Stimulated activated CD4-positive, alpha-beta T cell treated with anti-CD3 and anti-CD28 coated beads, Interleukin-4, amount 100 ng/mL, for 24 hours (primary cell): ENCODE results near the gene H6PD.

Source experiments
- DNase-seq: peaks from one replicate; pipeline ENCODE4 v3.0.0-alpha.2; 2020

H6PD gene

DNA sequence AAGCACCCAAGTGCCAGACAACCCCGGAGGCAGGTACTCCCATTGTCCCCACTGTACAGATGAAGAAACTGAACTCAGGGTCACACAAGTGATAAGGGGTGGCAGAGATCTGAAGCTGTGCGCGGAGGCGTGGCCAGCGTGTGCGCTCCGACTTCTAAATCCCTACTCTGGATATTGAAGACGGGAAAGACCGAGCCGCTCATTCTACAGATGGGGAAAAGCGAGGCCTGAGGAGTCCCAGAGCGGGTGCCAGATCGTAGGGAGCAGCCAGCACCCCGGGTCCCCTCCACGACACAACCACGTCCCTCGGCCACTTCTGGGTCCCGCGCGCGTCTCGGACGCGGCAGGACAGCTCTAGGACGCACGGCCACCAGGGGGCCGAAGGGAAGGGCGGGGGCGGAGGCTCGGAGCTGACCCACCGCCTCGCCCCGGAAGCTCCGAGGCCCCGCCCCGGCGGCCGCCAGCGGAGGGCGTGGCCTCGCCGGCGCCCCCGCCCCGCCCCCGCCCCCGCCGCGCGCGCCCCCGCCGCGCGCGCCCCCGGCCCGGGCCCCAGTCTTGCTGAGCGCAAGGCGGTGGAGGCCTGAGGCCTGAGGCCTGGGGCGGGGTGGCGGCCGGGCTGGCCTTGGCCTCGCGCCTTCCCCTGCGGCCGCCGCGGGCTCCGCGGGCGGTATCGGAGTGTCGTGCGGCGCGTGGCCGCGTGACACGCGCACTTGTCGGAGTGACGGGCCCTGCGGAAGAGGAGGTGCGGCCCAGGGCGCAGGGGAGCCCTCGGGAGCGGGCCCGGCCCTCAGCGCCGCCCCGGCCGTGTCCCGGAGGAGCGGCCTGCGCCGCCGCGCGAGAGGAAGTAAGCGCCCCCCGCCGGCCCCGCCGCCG is at the start of gene H6PD:
TSS of gene H6PD (plus strand) at position 552 of the 873 bp plus-strand sequence. CDS start 10,161 bp downstream, outside the sequence.
- peak; percentile 68 for DNase-seq

GRCh38 chr1:9186082-9186859 is 48.3 kb upstream of the H6PD start:
- no peak for DNase-seq

DNA sequence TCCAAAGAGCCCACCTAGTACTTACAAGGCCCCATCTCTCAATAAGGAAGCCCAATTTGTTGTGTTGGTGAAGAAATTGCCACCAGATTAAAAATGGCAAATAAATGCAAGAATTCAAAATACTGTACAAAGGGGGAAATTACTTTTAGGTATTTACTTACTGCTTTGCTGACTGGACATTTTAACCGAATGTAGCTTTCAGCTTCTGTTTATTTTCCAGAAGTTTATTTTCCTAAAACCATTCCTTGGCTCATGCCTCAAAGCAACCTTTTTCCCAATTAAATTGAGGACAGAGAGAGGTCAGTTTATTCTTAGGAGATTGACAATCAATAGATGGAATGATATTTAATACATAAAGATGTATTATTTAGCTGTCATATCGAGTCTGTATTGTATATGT is 47.6 kb upstream of the H6PD start:
- DNase-seq = no peak

- no peak for DNase-seq
Observed at GRCh38 chr1:9190234-9190633, 44.3 kb upstream of the H6PD start.

DNA sequence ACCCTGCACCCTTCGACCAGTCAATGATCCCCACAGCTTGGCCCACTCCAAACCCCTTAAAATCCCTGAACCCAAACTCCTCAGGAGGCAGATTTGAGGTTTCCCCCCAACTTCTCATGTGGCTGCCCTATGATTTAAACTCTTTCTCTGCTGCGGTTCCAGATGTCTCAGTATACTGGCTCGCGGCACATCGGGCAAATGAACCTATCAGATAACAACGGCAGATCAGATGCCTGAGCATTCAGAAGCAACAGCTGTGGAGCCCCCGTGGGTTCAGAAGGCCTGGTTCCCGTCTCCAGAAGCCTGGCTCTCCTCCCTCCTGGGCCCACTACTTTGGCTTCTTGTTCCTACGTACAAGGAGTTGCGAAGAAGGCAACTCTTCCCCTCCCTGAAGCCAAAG is 43.3 kb upstream of the H6PD start:
- no peak for DNase-seq

DNA sequence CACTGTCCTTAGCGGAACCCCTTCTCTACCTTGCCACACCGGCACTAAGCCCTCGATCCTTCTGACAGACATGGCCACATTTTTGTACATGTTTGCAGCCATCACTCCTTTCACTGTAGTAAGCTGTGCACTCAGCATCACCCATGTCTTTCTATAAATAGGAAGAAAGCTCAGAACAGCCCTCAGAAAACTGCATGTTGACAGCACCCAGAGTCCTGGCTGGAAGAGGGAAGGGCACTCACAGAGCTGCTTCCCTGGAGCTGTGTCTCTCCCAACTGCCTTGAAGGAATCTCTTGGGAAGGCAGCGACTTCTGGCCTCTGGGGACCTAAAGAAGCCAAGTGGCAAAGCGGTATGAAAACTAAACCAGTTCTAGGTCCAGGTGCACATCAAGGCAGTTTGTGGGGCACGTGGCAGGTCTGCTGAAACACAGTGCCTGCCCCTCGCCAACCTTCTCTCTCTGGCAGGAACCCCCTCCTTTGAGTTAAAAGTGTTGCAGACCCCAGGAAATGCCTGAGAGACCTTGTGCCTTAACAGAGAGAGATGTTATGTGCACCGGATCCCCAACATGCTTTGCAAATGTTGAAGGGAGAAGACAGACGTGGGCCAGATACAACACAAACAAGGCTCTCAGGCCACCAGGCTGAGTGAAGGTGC is 41.9 kb upstream of the H6PD start:
- DNase-seq = no peak

- no peak for DNase-seq
Observed at GRCh38 chr1:9193233-9193625, 41.3 kb upstream of the H6PD start.

DNA sequence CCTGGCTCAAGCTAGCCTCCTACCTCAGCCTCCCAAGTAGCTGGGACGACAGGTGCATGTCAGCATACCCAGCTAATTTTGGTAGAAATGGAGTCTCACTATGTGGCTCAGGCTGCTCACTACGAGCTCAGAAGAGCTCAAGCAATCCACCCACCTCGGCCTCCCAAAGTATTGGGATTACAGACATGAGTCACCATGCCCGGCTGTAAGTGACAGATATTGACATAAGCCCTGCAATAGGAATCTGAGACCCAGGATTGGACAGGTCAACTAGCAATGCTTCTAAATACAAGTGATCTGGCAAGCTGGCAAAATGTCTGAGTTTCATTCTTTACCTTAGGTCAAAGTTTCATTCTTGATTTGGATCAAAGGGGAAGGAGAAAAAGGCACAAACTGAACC is 40.5 kb upstream of the H6PD start:
- no peak for DNase-seq

GRCh38 chr1:9195651-9196050 is 38.9 kb upstream of the H6PD start:
- DNase-seq = no peak

GRCh38 chr1:9196129-9197040 is 38.2 kb upstream of the H6PD start:
- peak; percentile 73 for DNase-seq

DNA sequence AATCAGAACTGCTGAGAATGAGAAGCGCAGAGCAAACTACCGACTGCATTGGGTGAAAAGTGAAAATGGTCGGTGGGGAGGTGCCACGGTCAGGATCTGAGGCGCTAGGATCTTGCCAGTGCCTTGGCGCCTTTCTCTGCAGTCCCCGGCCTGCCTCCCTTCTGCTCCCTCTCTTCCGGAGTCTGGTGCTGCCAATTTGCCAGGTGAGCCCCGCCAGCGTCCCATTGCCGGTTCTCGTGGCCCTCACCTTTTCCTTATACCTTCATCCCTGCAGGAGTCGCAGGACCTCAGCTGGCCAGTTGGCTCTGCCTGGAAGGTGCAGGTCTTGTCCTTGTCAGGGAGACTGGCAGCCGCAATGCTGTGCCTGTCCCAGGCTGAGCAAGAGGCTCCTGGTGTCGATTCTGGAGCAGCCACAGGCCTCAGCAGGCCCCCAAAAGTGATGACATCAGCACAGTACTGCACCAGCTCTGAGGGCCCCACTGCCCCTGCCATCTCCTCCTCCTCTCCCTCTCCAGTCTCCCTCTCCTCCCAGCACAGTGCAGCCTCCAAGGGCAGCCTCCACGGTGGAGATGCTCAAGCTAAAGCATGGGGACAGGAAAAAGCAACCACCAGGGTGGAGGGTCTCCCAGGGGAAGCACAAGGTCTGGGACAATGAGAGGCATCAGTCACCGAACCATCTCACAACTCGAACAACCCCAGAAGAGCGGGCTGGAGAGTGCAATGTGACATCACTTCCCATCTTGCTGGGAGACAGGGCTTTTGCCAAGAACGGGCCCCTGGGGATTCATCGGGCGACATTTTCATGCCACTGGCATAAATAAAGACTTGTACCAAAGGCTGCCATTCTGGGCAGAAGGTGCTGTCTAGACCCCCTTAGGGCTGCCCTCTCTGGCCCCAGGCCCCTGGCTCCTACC is 37.1 kb upstream of the H6PD start:
- DNase-seq = no peak

- no peak for DNase-seq
Observed at GRCh38 chr1:9198538-9199361, 35.8 kb upstream of the H6PD start.

- DNase-seq = no peak
Observed at GRCh38 chr1:9200441-9200840, 34.1 kb upstream of the H6PD start.

- DNase-seq = no peak
Observed at GRCh38 chr1:9201401-9202239, 33.0 kb upstream of the H6PD start.

GRCh38 chr1:9202240-9202870 is 32.2 kb upstream of the H6PD start:
- no peak for DNase-seq

DNA sequence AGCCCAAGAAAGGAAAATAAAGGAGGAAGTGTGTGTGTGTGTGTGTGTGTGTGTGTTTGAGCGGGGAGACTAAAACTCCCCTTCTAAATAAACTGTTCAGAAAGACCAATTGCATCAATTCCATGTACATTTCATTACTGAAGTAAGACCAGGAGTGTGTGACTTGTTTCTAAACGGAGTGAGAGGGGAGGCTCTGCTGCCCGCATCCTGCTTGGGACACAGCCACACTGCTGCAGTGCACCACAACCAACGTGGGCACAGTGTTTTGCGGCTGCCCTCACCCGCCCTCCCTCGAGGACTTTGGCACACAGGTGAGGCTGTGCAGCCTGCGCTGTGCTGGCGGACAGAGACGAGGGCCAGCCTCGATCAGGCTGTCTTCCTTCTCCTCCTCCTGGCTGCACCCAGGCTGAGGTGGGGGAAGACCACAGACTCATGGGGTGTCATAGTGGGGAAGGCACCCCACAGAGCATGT is 31.0 kb upstream of the H6PD start:
- DNase-seq = no peak

DNA sequence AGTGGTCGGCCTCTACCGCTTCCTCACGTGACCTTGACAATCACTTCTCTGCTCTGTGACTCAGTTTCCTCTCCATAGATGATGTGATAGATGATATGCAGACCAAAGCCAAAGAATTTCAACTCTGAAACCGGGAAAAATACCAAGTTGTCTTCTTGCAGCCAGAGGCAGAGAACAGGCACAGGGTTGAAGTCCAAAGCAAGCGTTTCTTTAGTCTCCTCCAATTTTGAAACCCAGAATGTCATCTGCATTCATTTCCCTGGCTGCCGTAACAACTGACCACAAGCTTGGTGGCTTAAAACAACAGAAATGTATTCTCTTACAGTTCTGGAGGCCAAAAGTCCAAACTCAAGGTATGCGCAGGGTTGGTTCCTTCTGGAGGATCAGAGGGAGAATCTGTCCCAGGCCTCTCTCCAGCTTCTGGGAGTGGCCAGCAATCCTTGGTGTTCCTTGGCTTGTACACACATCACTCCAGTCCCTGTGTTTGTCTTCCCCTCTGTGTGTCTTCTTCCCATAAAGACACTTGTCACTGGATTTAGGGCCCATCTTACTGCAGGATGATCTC is 30.3 kb upstream of the H6PD start:
- DNase-seq = no peak

- DNase-seq = no peak
Observed at GRCh38 chr1:9207086-9207485, 27.5 kb upstream of the H6PD start.

- no peak for DNase-seq
Observed at GRCh38 chr1:9207715-9208114, 26.9 kb upstream of the H6PD start.
